Activated B cell treated with CpG ODN at 0.5 μM for 24 hours (primary cell): Measurements from ENCODE around the gene YBX1. TPM values are rescaled to one million over a fixed set of nuclear protein-coding genes. Genes with fewer than 3 reads are reported as not detected.

Experiments
- ATAC-seq: fragments of 200-7000 bp; cut with Tn5 transposase; one replicate; pipeline ENCODE4 v1.10.0; 2021; ENCODE audit warnings: low read depth, mild to moderate bottlenecking, moderate library complexity
- CTCF ChIA-PET: fragments of 350-600 bp; sonication (Branson Sonifier 250); formaldehyde crosslinking; loops from one replicate; lab custom pipeline; 2021; ENCODE audit warnings: antibody characterized with exemption; lab: Charles Lee
- POLR2A ChIA-PET: fragments of 350-600 bp; sonication (Branson Sonifier 250); formaldehyde crosslinking; loops from one replicate; lab custom pipeline; 2021; ENCODE audit warnings: antibody characterized with exemption; lab: Charles Lee
- DNase-seq: peaks from one replicate; pipeline ENCODE4 v3.0.0; 2022
- H3K27ac Mint-ChIP-seq: one replicate; pipeline ENCODE4 v1.8.0; 2020; ENCODE audit warnings: mixed read lengths
- H3K27me3 Mint-ChIP-seq: one replicate; pipeline ENCODE4 v1.8.0; 2021; ENCODE audit warnings: mixed read lengths
- H3K36me3 Mint-ChIP-seq: one replicate; pipeline ENCODE4 v1.8.0; 2021; ENCODE audit warnings: low read depth, mixed read lengths
- H3K4me1 Mint-ChIP-seq: one replicate; pipeline ENCODE4 v1.8.0; 2021; ENCODE audit warnings: mixed read lengths
- H3K4me3 Mint-ChIP-seq: one replicate; pipeline ENCODE4 v1.8.0; 2020; ENCODE audit warnings: mild to moderate bottlenecking, mixed read lengths
- H3K9me3 Mint-ChIP-seq: one replicate; pipeline ENCODE4 v1.8.0; 2020; ENCODE audit warnings: mixed read lengths
- CTCF ChIP-seq: fragments of 200-600 bp; IDR thresholded peaks from one replicate; pipeline ENCODE4 v1.8.0; 2022; ENCODE audit warnings: antibody characterized with exemption, mild to moderate bottlenecking
- intact Hi-C: fragments of 100-400 bp; cut with micrococcal nuclease; formaldehyde crosslinking; loops from one replicate; pipeline ENCODE4 v1.15.1; 2024
- total RNA-seq: library from RNA; stranded (reverse); gene quantifications from 2 replicates; pipeline ENCODE4 v1.2.3, GENCODE V29; 2022

Gene YBX1
- total RNA-seq, 1 donor from 2014 or later, result 609 TPM

- Mint-ChIP-seq H3K4me3 (no peak overlapping the region), H3K27me3 (no peaks in the 10 kb centered on the region), H3K9me3 (no peaks in the 10 kb centered on the region), H3K36me3 (no peaks in the 10 kb centered on the region), H3K27ac (no peak overlapping the region), H3K4me1 (peaks cover 23% of the 10 kb centered on the region)
- intact Hi-C loops, result no loop called here
- ChIA-PET CTCF (no interaction called here), POLR2A (no interaction called here)
- ATAC-seq (no peak), DNase-seq (no peak)
- TF ChIP-seq CTCF, result no peak
Measured at GRCh38 chr1:42734201-42735035, 52.2 kb downstream of the YBX1 start.

GRCh38 chr1:42735056-42735455 lies 52.8 kb downstream of the YBX1 start:
- ATAC-seq, result no peak
- no peak for TF ChIP-seq CTCF
- intact Hi-C loops, result no loop called here
- Mint-ChIP-seq H3K27ac (no peak overlapping the region), H3K4me3 (no peak overlapping the region), H3K4me1 (peaks cover 23% of the 10 kb centered on the region), H3K36me3 (no peaks in the 10 kb centered on the region), H3K27me3 (no peaks in the 10 kb centered on the region), H3K9me3 (no peaks in the 10 kb centered on the region)
- CTCF ChIA-PET, result no interaction called here
- no peak for DNase-seq
- POLR2A ChIA-PET, result no interaction called here

GRCh38 chr1:42735477-42736105 lies 53.4 kb downstream of the YBX1 start:
- Mint-ChIP-seq H3K27ac (no peak overlapping the region), H3K4me3 (no peak overlapping the region), H3K27me3 (no peaks in the 10 kb centered on the region), H3K4me1 (peaks cover 23% of the 10 kb centered on the region), H3K9me3 (no peaks in the 10 kb centered on the region), H3K36me3 (no peaks in the 10 kb centered on the region)
- TF ChIP-seq CTCF, result no peak
- POLR2A ChIA-PET, result no interaction called here
- ATAC-seq (no peak), DNase-seq (no peak)
- intact Hi-C loops, result no loop called here
- CTCF ChIA-PET, result no interaction called here

- CTCF ChIA-PET, result no interaction called here
- no peak overlapping the region for H3K27ac Mint-ChIP-seq
- H3K9me3 Mint-ChIP-seq, result no peaks in the 10 kb centered on the region
- no peak for ATAC-seq
- no peak overlapping the region for H3K4me3 Mint-ChIP-seq
- intact Hi-C loops, result no loop called here
- no peak for DNase-seq
- POLR2A ChIA-PET, result no interaction called here
- no peaks in the 10 kb centered on the region for H3K27me3 Mint-ChIP-seq
- TF ChIP-seq CTCF, result no peak
- H3K4me1 Mint-ChIP-seq, result peaks cover 18% of the 10 kb centered on the region
- no peaks in the 10 kb centered on the region for H3K36me3 Mint-ChIP-seq
Measured at GRCh38 chr1:42736152-42736551, 53.9 kb downstream of the YBX1 start.

- intact Hi-C loops, result no loop called here
- no peak for DNase-seq
- Mint-ChIP-seq H3K27me3 (no peaks in the 10 kb centered on the region), H3K36me3 (no peaks in the 10 kb centered on the region), H3K27ac (no peak overlapping the region), H3K4me1 (peaks cover 16% of the 10 kb centered on the region), H3K4me3 (no peak overlapping the region), H3K9me3 (no peaks in the 10 kb centered on the region)
- TF ChIP-seq CTCF, result no peak
- ChIA-PET CTCF (no interaction called here), POLR2A (no interaction called here)
- ATAC-seq, result no peak
Measured at GRCh38 chr1:42736571-42737200, 54.5 kb downstream of the YBX1 start.
